Right lobe of liver (tissue), 4 donors: ENCODE results near the gene GLOD5.

ENCODE experiments used
- CTCF ChIP-seq, 4 donors: fragments of 200-600 bp in 3 of 4; fragments of 450-650 bp in 1 of 4; IDR thresholded peaks; one replicate each; pipeline versions ENCODE4 v1.5.1 to v1.8.0; 2016 to 2022; ENCODE audit warnings: antibody characterized with exemption in 4 of 4, mild to moderate bottlenecking in 2 of 4
- POLR2A ChIP-seq: fragments of 450-650 bp; IDR thresholded peaks from one replicate; pipeline ENCODE4 v1.6.1; 2017; ENCODE audit warnings: antibody characterized with exemption, mild to moderate bottlenecking
- donor health status: DM: no; HTN: no; CAD: no.
- donor health status: DM: no; HTN: no; CAD: no.
- donor health status: DM: no; HTN: yes; CAD: no.

GRCh38 chrX:48787505-48788443, 26.2 kb downstream of the GLOD5 start:
- TF ChIP-seq CTCF (IDR thresholded peaks at IDR 0.05) (no peak), POLR2A (no peak)
